K562 (cell line): ENCODE results near the gene LENEP. TPM values are rescaled to one million over a fixed set of nuclear protein-coding genes. Genes with fewer than 3 reads are reported as not detected.

Experiments
- ATF1 ChIP-seq, 2 experiments: fragments of 450-650 bp in 1 of 2; IDR thresholded peaks; 2 replicates each; pipeline ENCODE4 v1.6.1; 2016; ENCODE audit warnings: missing compliant biosample characterization in 1 of 2, missing genetic modification characterization in 1 of 2
- BHLHE40 ChIP-seq: IDR thresholded peaks from 2 replicates; pipeline ENCODE4 v1.6.1; 2011; ENCODE audit warnings: low read length, improper control_type of control experiment
- BRF2 ChIP-seq: IDR thresholded peaks from 3 replicates; pipeline ENCODE4 v1.6.1; 2011; ENCODE audit warnings: borderline replicate concordance, mild to moderate bottlenecking; ENCODE audit not compliant: insufficient read length, insufficient read depth
- CBFA2T2 ChIP-seq: fragments of 450-650 bp; conservative IDR thresholded peaks from 2 replicates; pipeline ENCODE4 v1.6.1; 2017; ENCODE audit warnings: mild to moderate bottlenecking
- GABPB2 ChIP-seq: fragments of 250-450 bp; sonication (Bioruptor Pico); conservative IDR thresholded peaks from 2 replicates; pipeline ENCODE4 v1.5.1; 2021; ENCODE audit warnings: mild to moderate bottlenecking
- HIVEP1 ChIP-seq: fragments of 250-450 bp; sonication (Bioruptor Pico); IDR thresholded peaks from 2 replicates; pipeline ENCODE4 v1.4.0; 2020; ENCODE audit warnings: mild to moderate bottlenecking
- KLF6 ChIP-seq: fragments of 250-450 bp; sonication (Bioruptor Pico); IDR thresholded peaks from 2 replicates; pipeline ENCODE4 v1.4.0; 2020; ENCODE audit warnings: mild to moderate bottlenecking, moderate library complexity, borderline replicate concordance
- MBD2 ChIP-seq: sonication (generic); IDR thresholded peaks from 2 replicates; pipeline ENCODE4 v1.6.1; 2016; ENCODE audit warnings: low read depth, borderline replicate concordance
- WHSC1 ChIP-seq: IDR thresholded peaks from one replicate; pipeline ENCODE4 v1.6.1; 2012; ENCODE audit warnings: low read length, control low read depth, inconsistent platforms
- ZBTB11 ChIP-seq, 3 experiments: fragments of 200-800 bp in 1 of 3; fragments of 250-450 bp in 1 of 3; fragments of 450-650 bp in 1 of 3; sonication (Bioruptor Pico) in 1 of 3; sonication (Bioruptor generic) in 1 of 3; formaldehyde crosslinking in 1 of 3; IDR thresholded peaks; 2 replicates each; pipeline versions ENCODE4 v1.6.1 to v1.8.0; 2016 to 2022; ENCODE audit warnings: mild to moderate bottlenecking in 2 of 3, missing genetic modification characterization in 2 of 3, missing compliant biosample characterization in 1 of 3, moderate library complexity in 1 of 3
- polyA plus RNA-seq, 8 experiments: library from polyadenylated mRNA; depleted of rRNA in 4 of 8; stranded (reverse) in 5 of 8; unstranded in 3 of 8; fragments of >200 nt; fragmentation: Nextera tagmentation in 2 of 8; fragmentation: Illumina TruSeq in 1 of 8; extraction: Ambion mirVana in 2 of 8; extraction: Trizol in 1 of 8; gene quantifications; 2 replicates each; pipeline versions ENCODE4 v1.2.1 to v1.2.3, GENCODE V29; 2011 to 2014; ENCODE audit warnings: inconsistent platforms in 1 of 8, missing spikeins in 1 of 8
- total RNA-seq, 7 experiments: library from RNA; depleted of rRNA in 6 of 7; stranded (reverse); fragments of >200 nt in 6 of 7; fragmentation: Illumina TruSeq in 2 of 7; extraction: Trizol in 2 of 7; gene quantifications; 2 replicates each; pipeline versions ENCODE4 v1.2.1 to v1.2.3, GENCODE V29; 2011 to 2021; ENCODE audit warnings: low replicate concordance in 1 of 7
- TF ChIP-seq, protein P1 (sequence below): fragments of 450-650 bp; IDR thresholded peaks from 2 replicates; pipeline ENCODE4 v1.6.1; 2016; ENCODE audit warnings: mild to moderate bottlenecking, moderate library complexity
- TF ChIP-seq, protein P2 (sequence below): sonication (generic); formaldehyde crosslinking; IDR thresholded peaks from 2 replicates; pipeline ENCODE4 v1.9.0; 2022; ENCODE audit warnings: mild to moderate bottlenecking, missing genetic modification reagents

Gene LENEP
- total and polyA plus RNA-seq, 9 of the 15 experiments (the other 6 are each of a cell fraction or from before 2014, with no cell fraction given), result 0.23 to 0.87 (median 0.67) TPM; not detected in 5

DNA sequence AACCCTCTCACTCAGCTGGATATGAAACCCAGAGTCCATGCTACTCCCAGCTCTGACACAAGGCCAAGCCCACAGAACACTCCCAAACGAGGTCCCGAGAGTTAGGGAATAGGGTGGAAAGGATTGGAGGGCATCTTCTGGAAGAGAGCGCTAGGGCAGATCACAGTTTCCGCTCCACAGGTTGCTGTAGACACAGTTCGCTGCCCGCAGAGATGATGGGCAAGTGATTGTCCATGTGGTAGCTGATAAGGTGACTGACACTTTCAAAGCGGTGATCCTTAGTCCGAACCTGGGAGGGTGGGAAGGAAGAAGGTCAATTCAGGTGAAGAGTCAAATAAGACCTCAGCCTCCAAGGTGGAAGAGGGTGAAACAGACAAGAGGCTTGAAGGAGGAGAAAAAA lies 29.7 kb upstream of the LENEP start (continued):
- TF ChIP-seq, protein P1, sequence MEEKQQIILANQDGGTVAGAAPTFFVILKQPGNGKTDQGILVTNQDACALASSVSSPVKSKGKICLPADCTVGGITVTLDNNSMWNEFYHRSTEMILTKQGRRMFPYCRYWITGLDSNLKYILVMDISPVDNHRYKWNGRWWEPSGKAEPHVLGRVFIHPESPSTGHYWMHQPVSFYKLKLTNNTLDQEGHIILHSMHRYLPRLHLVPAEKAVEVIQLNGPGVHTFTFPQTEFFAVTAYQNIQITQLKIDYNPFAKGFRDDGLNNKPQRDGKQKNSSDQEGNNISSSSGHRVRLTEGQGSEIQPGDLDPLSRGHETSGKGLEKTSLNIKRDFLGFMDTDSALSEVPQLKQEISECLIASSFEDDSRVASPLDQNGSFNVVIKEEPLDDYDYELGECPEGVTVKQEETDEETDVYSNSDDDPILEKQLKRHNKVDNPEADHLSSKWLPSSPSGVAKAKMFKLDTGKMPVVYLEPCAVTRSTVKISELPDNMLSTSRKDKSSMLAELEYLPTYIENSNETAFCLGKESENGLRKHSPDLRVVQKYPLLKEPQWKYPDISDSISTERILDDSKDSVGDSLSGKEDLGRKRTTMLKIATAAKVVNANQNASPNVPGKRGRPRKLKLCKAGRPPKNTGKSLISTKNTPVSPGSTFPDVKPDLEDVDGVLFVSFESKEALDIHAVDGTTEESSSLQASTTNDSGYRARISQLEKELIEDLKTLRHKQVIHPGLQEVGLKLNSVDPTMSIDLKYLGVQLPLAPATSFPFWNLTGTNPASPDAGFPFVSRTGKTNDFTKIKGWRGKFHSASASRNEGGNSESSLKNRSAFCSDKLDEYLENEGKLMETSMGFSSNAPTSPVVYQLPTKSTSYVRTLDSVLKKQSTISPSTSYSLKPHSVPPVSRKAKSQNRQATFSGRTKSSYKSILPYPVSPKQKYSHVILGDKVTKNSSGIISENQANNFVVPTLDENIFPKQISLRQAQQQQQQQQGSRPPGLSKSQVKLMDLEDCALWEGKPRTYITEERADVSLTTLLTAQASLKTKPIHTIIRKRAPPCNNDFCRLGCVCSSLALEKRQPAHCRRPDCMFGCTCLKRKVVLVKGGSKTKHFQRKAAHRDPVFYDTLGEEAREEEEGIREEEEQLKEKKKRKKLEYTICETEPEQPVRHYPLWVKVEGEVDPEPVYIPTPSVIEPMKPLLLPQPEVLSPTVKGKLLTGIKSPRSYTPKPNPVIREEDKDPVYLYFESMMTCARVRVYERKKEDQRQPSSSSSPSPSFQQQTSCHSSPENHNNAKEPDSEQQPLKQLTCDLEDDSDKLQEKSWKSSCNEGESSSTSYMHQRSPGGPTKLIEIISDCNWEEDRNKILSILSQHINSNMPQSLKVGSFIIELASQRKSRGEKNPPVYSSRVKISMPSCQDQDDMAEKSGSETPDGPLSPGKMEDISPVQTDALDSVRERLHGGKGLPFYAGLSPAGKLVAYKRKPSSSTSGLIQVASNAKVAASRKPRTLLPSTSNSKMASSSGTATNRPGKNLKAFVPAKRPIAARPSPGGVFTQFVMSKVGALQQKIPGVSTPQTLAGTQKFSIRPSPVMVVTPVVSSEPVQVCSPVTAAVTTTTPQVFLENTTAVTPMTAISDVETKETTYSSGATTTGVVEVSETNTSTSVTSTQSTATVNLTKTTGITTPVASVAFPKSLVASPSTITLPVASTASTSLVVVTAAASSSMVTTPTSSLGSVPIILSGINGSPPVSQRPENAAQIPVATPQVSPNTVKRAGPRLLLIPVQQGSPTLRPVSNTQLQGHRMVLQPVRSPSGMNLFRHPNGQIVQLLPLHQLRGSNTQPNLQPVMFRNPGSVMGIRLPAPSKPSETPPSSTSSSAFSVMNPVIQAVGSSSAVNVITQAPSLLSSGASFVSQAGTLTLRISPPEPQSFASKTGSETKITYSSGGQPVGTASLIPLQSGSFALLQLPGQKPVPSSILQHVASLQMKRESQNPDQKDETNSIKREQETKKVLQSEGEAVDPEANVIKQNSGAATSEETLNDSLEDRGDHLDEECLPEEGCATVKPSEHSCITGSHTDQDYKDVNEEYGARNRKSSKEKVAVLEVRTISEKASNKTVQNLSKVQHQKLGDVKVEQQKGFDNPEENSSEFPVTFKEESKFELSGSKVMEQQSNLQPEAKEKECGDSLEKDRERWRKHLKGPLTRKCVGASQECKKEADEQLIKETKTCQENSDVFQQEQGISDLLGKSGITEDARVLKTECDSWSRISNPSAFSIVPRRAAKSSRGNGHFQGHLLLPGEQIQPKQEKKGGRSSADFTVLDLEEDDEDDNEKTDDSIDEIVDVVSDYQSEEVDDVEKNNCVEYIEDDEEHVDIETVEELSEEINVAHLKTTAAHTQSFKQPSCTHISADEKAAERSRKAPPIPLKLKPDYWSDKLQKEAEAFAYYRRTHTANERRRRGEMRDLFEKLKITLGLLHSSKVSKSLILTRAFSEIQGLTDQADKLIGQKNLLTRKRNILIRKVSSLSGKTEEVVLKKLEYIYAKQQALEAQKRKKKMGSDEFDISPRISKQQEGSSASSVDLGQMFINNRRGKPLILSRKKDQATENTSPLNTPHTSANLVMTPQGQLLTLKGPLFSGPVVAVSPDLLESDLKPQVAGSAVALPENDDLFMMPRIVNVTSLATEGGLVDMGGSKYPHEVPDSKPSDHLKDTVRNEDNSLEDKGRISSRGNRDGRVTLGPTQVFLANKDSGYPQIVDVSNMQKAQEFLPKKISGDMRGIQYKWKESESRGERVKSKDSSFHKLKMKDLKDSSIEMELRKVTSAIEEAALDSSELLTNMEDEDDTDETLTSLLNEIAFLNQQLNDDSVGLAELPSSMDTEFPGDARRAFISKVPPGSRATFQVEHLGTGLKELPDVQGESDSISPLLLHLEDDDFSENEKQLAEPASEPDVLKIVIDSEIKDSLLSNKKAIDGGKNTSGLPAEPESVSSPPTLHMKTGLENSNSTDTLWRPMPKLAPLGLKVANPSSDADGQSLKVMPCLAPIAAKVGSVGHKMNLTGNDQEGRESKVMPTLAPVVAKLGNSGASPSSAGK, result no peak
- no peak for TF ChIP-seq BRF2
- TF ChIP-seq BHLHE40, result no peak; the same call in 1 of the 2 replicates
- TF ChIP-seq KLF6 (CRISPR knock-in tag), result no peak
- TF ChIP-seq ZBTB11 (CRISPR knock-in tag; IDR thresholded peaks at IDR 0.05), result no peak
- TF ChIP-seq MBD2, result no peak
- TF ChIP-seq, protein P2, sequence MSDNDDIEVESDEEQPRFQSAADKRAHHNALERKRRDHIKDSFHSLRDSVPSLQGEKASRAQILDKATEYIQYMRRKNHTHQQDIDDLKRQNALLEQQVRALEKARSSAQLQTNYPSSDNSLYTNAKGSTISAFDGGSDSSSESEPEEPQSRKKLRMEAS (CRISPR knock-in tag), result no peak
- no peak for TF ChIP-seq ATF1 (CRISPR knock-in tag; IDR thresholded peaks at IDR 0.05)
- TF ChIP-seq ATF1 (tag; IDR thresholded peaks at IDR 0.05), result no peak
- TF ChIP-seq WHSC1, result no peak
- no peak for TF ChIP-seq GABPB2
- peak; percentile 29; the same call in 1 of the 2 replicates for TF ChIP-seq CBFA2T2
- TF ChIP-seq HIVEP1 (CRISPR knock-in tag), result no peak
